Lower leg skin (tissue), 4 donors: Measurements from ENCODE around the gene NOG. TPM values are rescaled to one million over a fixed set of nuclear protein-coding genes. Genes with fewer than 3 reads are reported as not detected.

Experiments used
- DNase-seq, 2 donors: peaks; one replicate each; pipeline ENCODE4 v3.0.0-alpha.2; 2019; ENCODE audit warnings: low spot score in 2 of 2
- H3K4me3 ChIP-seq: fragments of 200-600 bp; sonication (generic); 2 replicates; pipeline ENCODE4 v1.5.1; 2017; ENCODE audit warnings: mild to moderate bottlenecking, low read depth; ENCODE audit not compliant: poor library complexity, severe bottlenecking
- POLR2A ChIP-seq, 2 donors: fragments of 450-650 bp; IDR thresholded peaks; one replicate each; pipeline ENCODE4 v1.6.1; 2016 to 2017; ENCODE audit warnings: antibody characterized with exemption in 2 of 2, mild to moderate bottlenecking in 1 of 2, moderate library complexity in 1 of 2
- WGBS, 2 donors: methylation state at CpG; one replicate each; pipeline ENCODE4 v1.1.5; 2018; 5-methylcytosine and 5-hydroxymethylcytosine counted together
- intact Hi-C: fragments of 100-400 bp; cut with DNase I; formaldehyde crosslinking; loops from one replicate; pipeline ENCODE4 v1.15.0; 2023; ENCODE audit warnings: low total_unique reads
- total RNA-seq, 4 donors: library from RNA; depleted of rRNA; stranded (reverse); fragments of >200 nt; gene quantifications; one replicate each; pipeline ENCODE4 v1.1.0, GENCODE V29; 2016
- TF ChIP-seq, protein P1 (sequence below), 3 donors: fragments of 450-650 bp; IDR thresholded peaks; one replicate each; pipeline ENCODE4 v1.5.1; 2016; ENCODE audit warnings: antibody characterized with exemption in 3 of 3, mild to moderate bottlenecking in 3 of 3, moderate library complexity in 2 of 3

NOG gene
- total RNA-seq, 4 donors from 2014 or later = 0.30 to 0.78 (median 0.52) TPM; not detected in 1

DNA sequence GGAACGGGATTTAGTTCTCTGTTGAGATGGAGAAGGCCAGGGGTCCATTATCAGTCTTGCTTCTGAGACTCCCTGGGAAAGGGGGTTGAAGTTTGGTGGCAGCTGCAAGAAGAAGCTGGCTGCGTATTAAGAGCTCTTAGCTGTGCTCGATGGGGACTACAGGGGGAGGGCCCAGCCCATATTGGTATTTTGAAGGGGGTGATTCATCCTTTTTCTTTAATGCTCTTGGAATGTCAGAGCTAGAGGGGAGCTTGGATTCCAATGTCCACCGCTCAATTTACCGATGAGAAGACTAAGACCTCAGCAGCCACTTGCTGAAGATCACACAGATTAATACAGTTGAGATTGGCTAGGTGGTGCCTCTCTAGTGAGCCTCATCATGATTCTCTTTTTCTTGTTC lies 5.0 kb downstream of the NOG start:
- DNase-seq = no peak
- intact Hi-C loops = no loop called here
- no peak for TF ChIP-seq POLR2A (IDR thresholded peaks at IDR 0.05)
- TF ChIP-seq, protein P1, sequence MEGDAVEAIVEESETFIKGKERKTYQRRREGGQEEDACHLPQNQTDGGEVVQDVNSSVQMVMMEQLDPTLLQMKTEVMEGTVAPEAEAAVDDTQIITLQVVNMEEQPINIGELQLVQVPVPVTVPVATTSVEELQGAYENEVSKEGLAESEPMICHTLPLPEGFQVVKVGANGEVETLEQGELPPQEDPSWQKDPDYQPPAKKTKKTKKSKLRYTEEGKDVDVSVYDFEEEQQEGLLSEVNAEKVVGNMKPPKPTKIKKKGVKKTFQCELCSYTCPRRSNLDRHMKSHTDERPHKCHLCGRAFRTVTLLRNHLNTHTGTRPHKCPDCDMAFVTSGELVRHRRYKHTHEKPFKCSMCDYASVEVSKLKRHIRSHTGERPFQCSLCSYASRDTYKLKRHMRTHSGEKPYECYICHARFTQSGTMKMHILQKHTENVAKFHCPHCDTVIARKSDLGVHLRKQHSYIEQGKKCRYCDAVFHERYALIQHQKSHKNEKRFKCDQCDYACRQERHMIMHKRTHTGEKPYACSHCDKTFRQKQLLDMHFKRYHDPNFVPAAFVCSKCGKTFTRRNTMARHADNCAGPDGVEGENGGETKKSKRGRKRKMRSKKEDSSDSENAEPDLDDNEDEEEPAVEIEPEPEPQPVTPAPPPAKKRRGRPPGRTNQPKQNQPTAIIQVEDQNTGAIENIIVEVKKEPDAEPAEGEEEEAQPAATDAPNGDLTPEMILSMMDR (IDR thresholded peaks at IDR 0.05) = no peak
- H3K4me3 ChIP-seq = no peak overlapping the region
- WGBS, 2 donors = 87 to 92% methylated on average over 5 of the region's 5 CpGs

- TF ChIP-seq, protein P1 (IDR thresholded peaks at IDR 0.05) = no peak
- TF ChIP-seq POLR2A (IDR thresholded peaks at IDR 0.05) = no peak
- intact Hi-C loops = no loop called here
- WGBS, 2 donors = 90 to 91% methylated on average over 4 of the region's 4 CpGs
- no peak overlapping the region for H3K4me3 ChIP-seq
- DNase-seq = no peak
Observed at GRCh38 chr17:56599088-56599487, 5.6 kb downstream of the NOG start.

GRCh38 chr17:56599566-56599965 lies 6.1 kb downstream of the NOG start:
- H3K4me3 ChIP-seq = no peak overlapping the region
- TF ChIP-seq POLR2A (IDR thresholded peaks at IDR 0.05) = no peak
- TF ChIP-seq, protein P1 (IDR thresholded peaks at IDR 0.05) = no peak
- WGBS, 2 donors = 76 to 85% methylated on average over 1 of the region's 1 CpG
- intact Hi-C loops = no loop called here
- DNase-seq = no peak

GRCh38 chr17:56600256-56600655 lies 6.8 kb downstream of the NOG start:
- no peak for TF ChIP-seq POLR2A (IDR thresholded peaks at IDR 0.05)
- TF ChIP-seq, protein P1 (IDR thresholded peaks at IDR 0.05) = no peak
- H3K4me3 ChIP-seq = no peak overlapping the region
- WGBS, 2 donors = 81 to 100% methylated on average over 1 of the region's 1 CpG
- intact Hi-C loops = no loop called here
- DNase-seq = no peak

- no peak for DNase-seq
- WGBS, 2 donors = 87 to 91% methylated on average over 1 of the region's 1 CpG
- TF ChIP-seq, protein P1 (IDR thresholded peaks at IDR 0.05) = no peak
- TF ChIP-seq POLR2A (IDR thresholded peaks at IDR 0.05) = no peak
- intact Hi-C loops = no loop called here
- no peak overlapping the region for H3K4me3 ChIP-seq
Observed at GRCh38 chr17:56601591-56601990, 8.1 kb downstream of the NOG start.
